Measurements from ENCODE around the gene PRKCE. TPM values are rescaled to one million over a fixed set of nuclear protein-coding genes. Genes with fewer than 3 reads are reported as not detected.

Gene PRKCE
- total and polyA plus RNA-seq, 2 of the 8 experiments (the other 6 are each of a cell fraction or from before 2014, with no cell fraction given) = 0.54 to 2.1 TPM

GRCh38 chr2:45859682-45860081 is 208.2 kb downstream of the PRKCE start (continued):
- TF ChIP-seq USF2 (IDR thresholded peaks at IDR 0.05; ENCODE audit: low read length) = no peak
